ENCODE data around the gene HINFP. TPM values are rescaled to one million over a fixed set of nuclear protein-coding genes. Genes with fewer than 3 reads are reported as not detected.

Gene HINFP
- 11.9 and 13.7 TPM in 2 replicates for total RNA-seq

DNA sequence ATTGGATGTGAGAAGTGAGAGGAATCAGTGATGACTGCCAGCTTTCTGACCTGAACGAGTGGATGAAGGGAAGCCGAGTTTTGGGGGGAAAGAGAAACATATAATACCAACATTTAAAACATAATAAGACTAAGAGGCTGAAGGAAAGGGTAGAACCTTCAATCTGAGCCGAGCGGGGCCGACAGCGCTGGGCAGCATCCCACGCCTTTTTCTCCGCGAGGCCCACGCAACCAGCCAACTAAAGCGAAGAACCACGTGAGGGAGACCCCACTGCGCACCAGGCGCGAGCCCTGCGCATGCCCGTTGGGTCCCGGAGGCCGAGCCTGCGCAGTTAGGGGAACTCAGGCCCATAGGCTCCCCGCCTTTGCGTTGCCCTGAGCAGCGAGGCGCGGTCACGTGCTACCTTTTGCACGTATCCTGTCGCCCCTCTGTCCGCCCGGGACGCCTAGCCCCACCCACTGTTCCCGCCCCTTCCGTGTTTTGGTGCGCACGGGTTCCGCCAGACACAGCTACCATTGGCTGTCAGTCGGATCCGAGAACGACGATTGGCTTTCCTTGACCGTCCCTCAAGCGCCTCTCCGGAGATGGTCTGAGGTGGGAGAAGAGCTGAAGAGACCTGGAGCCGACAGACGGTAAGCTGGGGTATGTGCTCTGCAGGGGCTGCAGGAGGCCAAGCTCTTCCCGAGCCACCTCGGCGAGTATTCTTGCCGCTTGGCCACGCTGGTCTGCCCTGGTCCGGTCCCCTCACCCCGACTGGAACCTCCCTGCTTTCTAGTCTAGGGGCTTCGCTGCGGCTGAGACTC lies at the start of gene HINFP:
HINFP (plus strand) TSS at position 573 of the 803 bp plus-strand sequence. CDS start 5,365 bp downstream, outside the sequence.
- TF ChIP-seq, protein P1, sequence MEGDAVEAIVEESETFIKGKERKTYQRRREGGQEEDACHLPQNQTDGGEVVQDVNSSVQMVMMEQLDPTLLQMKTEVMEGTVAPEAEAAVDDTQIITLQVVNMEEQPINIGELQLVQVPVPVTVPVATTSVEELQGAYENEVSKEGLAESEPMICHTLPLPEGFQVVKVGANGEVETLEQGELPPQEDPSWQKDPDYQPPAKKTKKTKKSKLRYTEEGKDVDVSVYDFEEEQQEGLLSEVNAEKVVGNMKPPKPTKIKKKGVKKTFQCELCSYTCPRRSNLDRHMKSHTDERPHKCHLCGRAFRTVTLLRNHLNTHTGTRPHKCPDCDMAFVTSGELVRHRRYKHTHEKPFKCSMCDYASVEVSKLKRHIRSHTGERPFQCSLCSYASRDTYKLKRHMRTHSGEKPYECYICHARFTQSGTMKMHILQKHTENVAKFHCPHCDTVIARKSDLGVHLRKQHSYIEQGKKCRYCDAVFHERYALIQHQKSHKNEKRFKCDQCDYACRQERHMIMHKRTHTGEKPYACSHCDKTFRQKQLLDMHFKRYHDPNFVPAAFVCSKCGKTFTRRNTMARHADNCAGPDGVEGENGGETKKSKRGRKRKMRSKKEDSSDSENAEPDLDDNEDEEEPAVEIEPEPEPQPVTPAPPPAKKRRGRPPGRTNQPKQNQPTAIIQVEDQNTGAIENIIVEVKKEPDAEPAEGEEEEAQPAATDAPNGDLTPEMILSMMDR (conservative IDR thresholded peaks at IDR 0.05; ENCODE audit: low read depth, low read length) = no peak
- peak; percentile 71 for DNase-seq (ENCODE audit: low read depth)
- peak within 1 kb of the TSS; percentile 88 for H3K4me3 ChIP-seq (ENCODE audit: low read depth, low read length)

- DNase-seq (ENCODE audit: low read depth) = no peak
- TF ChIP-seq, protein P1 (conservative IDR thresholded peaks at IDR 0.05; ENCODE audit: low read depth, low read length) = no peak
Observed at GRCh38 chr11:119077839-119078238, 43.5 kb upstream of the HINFP start.

DNA sequence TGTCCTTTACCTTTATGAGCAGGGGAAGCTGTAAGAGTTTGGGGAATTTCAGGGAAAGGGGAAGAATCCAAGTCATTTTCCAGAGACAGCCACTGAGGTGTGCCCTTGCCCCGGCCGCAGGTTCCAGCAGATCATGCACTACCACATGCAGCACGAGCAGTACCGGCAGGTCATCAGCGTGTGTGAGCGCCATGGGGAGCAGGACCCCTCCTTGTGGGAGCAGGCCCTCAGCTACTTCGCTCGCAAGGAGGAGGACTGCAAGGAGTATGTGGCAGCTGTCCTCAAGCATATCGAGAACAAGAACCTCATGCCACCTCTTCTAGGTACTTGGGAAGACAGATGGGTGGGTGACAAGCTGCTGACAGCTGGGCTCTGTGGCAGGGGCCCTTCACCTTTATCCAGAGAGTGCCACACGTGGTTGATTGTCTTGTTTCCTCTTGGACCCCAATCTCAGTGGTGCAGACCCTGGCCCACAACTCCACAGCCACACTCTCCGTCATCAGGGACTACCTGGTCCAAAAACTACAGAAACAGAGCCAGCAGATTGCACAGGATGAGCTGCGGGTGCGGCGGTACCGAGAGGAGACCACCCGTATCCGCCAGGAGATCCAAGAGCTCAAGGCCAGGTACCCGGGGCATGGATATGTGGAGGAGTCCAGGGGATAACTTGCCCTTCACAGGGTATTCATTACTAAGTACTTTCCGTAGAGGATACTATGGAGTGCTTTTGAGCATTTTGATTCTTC lies 42.5 kb upstream of the HINFP start:
- TF ChIP-seq, protein P1 (conservative IDR thresholded peaks at IDR 0.05; ENCODE audit: low read depth, low read length) = no peak
- DNase-seq (ENCODE audit: low read depth) = no peak
- no peak overlapping the region for H3K4me3 ChIP-seq (ENCODE audit: low read depth, low read length)

More at GRCh38 chr11:119077839-119078238, 43.5 kb upstream of the HINFP start:
- H3K4me3 ChIP-seq (ENCODE audit: low read depth, low read length) = no peak overlapping the region

GRCh38 chr11:119081682-119082260 lies 39.6 kb upstream of the HINFP start:
- no peak for DNase-seq (ENCODE audit: low read depth)
- TF ChIP-seq, protein P1 (conservative IDR thresholded peaks at IDR 0.05; ENCODE audit: low read depth, low read length) = no peak

DNA sequence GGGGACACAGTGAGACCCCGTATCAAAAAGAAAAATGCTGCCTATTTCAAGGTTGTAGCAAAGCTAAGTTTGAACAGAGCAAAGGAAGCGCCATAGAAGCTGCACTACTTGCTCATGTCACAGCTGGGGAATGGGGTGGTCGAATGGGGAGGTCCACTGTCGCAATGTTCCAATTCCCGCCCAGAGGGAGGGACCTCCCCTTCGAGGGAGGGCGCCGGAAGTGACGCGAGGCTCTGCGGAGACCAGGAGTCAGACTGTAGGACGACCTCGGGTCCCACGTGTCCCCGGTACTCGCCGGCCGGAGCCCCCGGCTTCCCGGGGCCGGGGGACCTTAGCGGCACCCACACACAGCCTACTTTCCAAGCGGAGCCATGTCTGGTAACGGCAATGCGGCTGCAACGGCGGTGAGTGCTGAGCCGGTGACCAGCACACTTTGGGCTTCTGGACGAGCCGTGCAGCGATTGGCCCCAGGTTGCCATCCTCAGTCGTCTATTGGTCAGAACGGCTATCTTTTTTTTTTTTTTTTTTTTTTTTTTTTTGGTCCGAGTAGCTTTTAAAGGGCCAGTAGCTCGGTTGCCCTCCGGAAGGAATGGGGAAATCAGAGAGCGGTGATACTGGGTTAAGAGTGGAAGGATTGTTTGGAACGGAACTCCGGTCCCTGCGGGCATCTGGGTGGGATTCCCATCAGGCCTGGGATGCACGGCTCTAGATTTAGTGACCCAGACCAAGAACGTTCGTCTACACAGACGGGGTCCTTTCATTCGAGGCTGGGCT lies 36.5 kb upstream of the HINFP start, which contains the start of gene HMBS:
HMBS (plus strand) TSS at position 219 of the 774 bp plus-strand sequence; CDS start at position 372, 153 bp downstream.
- TF ChIP-seq, protein P1 (conservative IDR thresholded peaks at IDR 0.05; ENCODE audit: low read depth, low read length) = no peak
- no peak for DNase-seq (ENCODE audit: low read depth)
- H3K4me3 ChIP-seq (ENCODE audit: low read depth, low read length) = peak within 1 kb of the TSS; percentile 90

More at GRCh38 chr11:119081682-119082260, 39.6 kb upstream of the HINFP start:
- H3K4me3 ChIP-seq (ENCODE audit: low read depth, low read length) = no peak overlapping the region

DNA sequence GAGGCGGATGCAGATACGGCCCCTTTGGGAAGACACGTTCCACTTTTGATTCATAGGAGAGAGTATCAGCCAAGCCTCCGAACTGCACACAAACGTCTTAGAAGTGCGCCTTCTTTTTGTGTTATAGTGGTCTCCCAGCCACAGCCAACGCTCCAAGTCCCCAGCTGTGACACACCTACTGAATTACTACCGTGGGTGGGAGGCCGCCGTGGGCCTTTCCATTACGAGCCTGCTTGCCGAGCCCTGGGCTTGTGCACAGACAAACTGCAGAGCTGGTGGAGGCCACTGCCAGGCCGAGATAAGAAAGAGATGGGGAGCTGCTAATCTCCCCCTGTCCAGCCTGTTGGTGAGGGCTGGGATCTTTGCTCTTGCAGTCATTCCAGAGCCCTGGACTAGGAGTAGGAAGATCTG lies 35.9 kb upstream of the HINFP start:
- H3K4me3 ChIP-seq (ENCODE audit: low read depth, low read length) = peak overlapping the region; percentile 90
- DNase-seq (ENCODE audit: low read depth) = no peak
- TF ChIP-seq, protein P1 (conservative IDR thresholded peaks at IDR 0.05; ENCODE audit: low read depth, low read length) = no peak

Measured in epithelial cell of proximal tubule (primary cell).